H1 (cell line): ENCODE data around the gene ADCY2. TPM values are rescaled to one million over a fixed set of nuclear protein-coding genes. Genes with fewer than 3 reads are reported as not detected.

ENCODE experiments used
- CTCF ChIA-PET: fragments of 300-600 bp; sonication (Branson Sonifier 250); formaldehyde crosslinking; loops from one replicate; lab custom pipeline; 2021; ENCODE audit not compliant: partially characterized antibody; lab: Charles Lee
- POLR2A ChIA-PET: fragments of 300-600 bp; sonication (Branson Sonifier 250); formaldehyde crosslinking; loops from one replicate; lab custom pipeline; 2021; ENCODE audit warnings: inconsistent platforms; ENCODE audit not compliant: partially characterized antibody; lab: Charles Lee
- DNase-seq, 2 experiments: peaks; one replicate each; pipeline versions ENCODE4 v3.0.0 to v3.0.0-alpha.2; 2010 to 2022; ENCODE audit warnings: low spot score in 2 of 2, low read depth in 1 of 2, mixed read lengths in 1 of 2
- FAIRE-seq: peaks from 2 replicates; lab custom pipeline; 2011; peaks lifted over from hg19 to GRCh38; lab: Jason Lieb, UNC
- H2AFZ ChIP-seq: 2 replicates; pipeline ENCODE4 v1.8.1; 2012; ENCODE audit warnings: low read length, inconsistent platforms
- H2AK5ac ChIP-seq: 2 replicates; pipeline ENCODE4 v1.6.1; 2013; ENCODE audit warnings: low read depth, low read length
- H2BK120ac ChIP-seq: replicated peaks from 2 replicates; pipeline ENCODE3; 2013; ENCODE audit warnings: low read depth, low read length, inconsistent platforms
- H2BK12ac ChIP-seq: 2 replicates; pipeline ENCODE4 v1.6.1; 2013; ENCODE audit warnings: low read depth, low read length
- H2BK15ac ChIP-seq: 2 replicates; pipeline ENCODE4 v1.6.1; 2013; ENCODE audit warnings: low read length
- H2BK20ac ChIP-seq: 2 replicates; pipeline ENCODE4 v1.6.1; 2013; ENCODE audit warnings: low read length
- H2BK5ac ChIP-seq: 2 replicates; pipeline ENCODE4 v1.6.1; 2013; ENCODE audit warnings: low read depth, low read length
- H3K14ac ChIP-seq: 2 replicates; pipeline ENCODE4 v1.6.1; 2013; ENCODE audit warnings: inconsistent platforms; ENCODE audit not compliant: insufficient read length
- H3K18ac ChIP-seq: 2 replicates; pipeline ENCODE4 v1.6.1; 2013; ENCODE audit warnings: low read length; ENCODE audit errors: extremely low read depth
- H3K23ac ChIP-seq: 2 replicates; pipeline ENCODE4 v1.6.1; 2013; ENCODE audit warnings: inconsistent platforms; ENCODE audit not compliant: insufficient read length
- H3K23me2 ChIP-seq: 2 replicates; pipeline ENCODE4 v1.6.1; 2013; ENCODE audit warnings: low read depth, low read length
- H3K27ac ChIP-seq: 2 replicates; pipeline ENCODE4 v1.6.1; 2011; ENCODE audit warnings: low read depth, low read length, inconsistent platforms
- H3K27me3 ChIP-seq, 4 experiments: replicated peaks in 1 of 4; 1 replicate in 1 of 4; 2 replicates in 3 of 4; pipeline versions ENCODE4 v1.6.1 to v1.8.1; 2011 to 2013; ENCODE audit warnings: low read length in 3 of 4, mild to moderate bottlenecking in 3 of 4, inconsistent platforms in 2 of 4, mixed read lengths in 2 of 4, moderate library complexity in 1 of 4; ENCODE audit not compliant: control insufficient read depth in 3 of 4, insufficient read depth in 3 of 4; ENCODE audit errors: extremely low read depth in 1 of 4
- H3K36me3 ChIP-seq, 4 experiments: 2 replicates each; pipeline versions ENCODE4 v1.6.1 to v1.8.1; 2011 to 2013; ENCODE audit warnings: mild to moderate bottlenecking in 4 of 4, low read length in 3 of 4, moderate library complexity in 2 of 4, control low read depth in 1 of 4, inconsistent platforms in 1 of 4; ENCODE audit not compliant: insufficient read depth in 4 of 4, control insufficient read depth in 2 of 4
- H3K4ac ChIP-seq: replicated peaks from 2 replicates; pipeline ENCODE3; 2013; ENCODE audit warnings: low read length, low read depth, mixed read lengths, inconsistent platforms; ENCODE audit not compliant: insufficient read length
- H3K4me1 ChIP-seq, 4 experiments: replicated peaks in 1 of 4; 1 replicate in 1 of 4; 2 replicates in 3 of 4; pipeline versions ENCODE4 v1.6.1 to v1.8.1; 2011 to 2013; ENCODE audit warnings: low read length in 3 of 4, inconsistent platforms in 2 of 4, mixed read lengths in 1 of 4; ENCODE audit not compliant: insufficient read depth in 4 of 4, control insufficient read depth in 3 of 4
- H3K4me2 ChIP-seq, 2 experiments: 2 replicates each; pipeline versions ENCODE4 v1.6.1 to v1.8.1; 2011 to 2013; ENCODE audit warnings: low read depth in 2 of 2, low read length in 2 of 2, control low read depth in 1 of 2, inconsistent platforms in 1 of 2, mild to moderate bottlenecking in 1 of 2; ENCODE audit not compliant: insufficient read depth in 1 of 2
- H3K4me3 ChIP-seq, 4 experiments: fragments of 200-600, 300-600 bp in 1 of 4; sonication (generic), shearing (Covaris generic), sonication (Bioruptor Twin) in 1 of 4; 2 replicates each; pipeline versions ENCODE4 v1.5.1 to v1.8.1; 2011 to 2016; ENCODE audit warnings: low read length in 4 of 4, low read depth in 3 of 4, control low read depth in 2 of 4, inconsistent platforms in 2 of 4, mild to moderate bottlenecking in 2 of 4, mixed read lengths in 1 of 4, moderate library complexity in 1 of 4; ENCODE audit not compliant: insufficient read depth in 2 of 4; ENCODE audit errors: extremely low read depth in 1 of 4
- H3K56ac ChIP-seq: replicated peaks from 2 replicates; pipeline ENCODE3; 2013; ENCODE audit warnings: low read depth, mild to moderate bottlenecking, mixed read lengths, low read length, inconsistent platforms; ENCODE audit not compliant: insufficient read length
- H3K79me1 ChIP-seq: 2 replicates; pipeline ENCODE4 v1.6.1; 2013; ENCODE audit warnings: low read depth, low read length, control low read depth
- H3K79me2 ChIP-seq, 2 experiments: 2 replicates each; pipeline versions ENCODE4 v1.6.1 to v1.8.1; 2012 to 2013; ENCODE audit warnings: low read length in 2 of 2, mild to moderate bottlenecking in 2 of 2, inconsistent platforms in 1 of 2; ENCODE audit not compliant: insufficient read depth in 2 of 2, control insufficient read depth in 1 of 2
- H3K9ac ChIP-seq, 4 experiments: replicated peaks in 1 of 4; 1 replicate in 1 of 4; 2 replicates in 3 of 4; pipeline versions ENCODE4 v1.6.1 to v1.8.1; 2011 to 2013; ENCODE audit warnings: low read depth in 3 of 4, low read length in 3 of 4, control low read depth in 2 of 4, mild to moderate bottlenecking in 2 of 4, moderate library complexity in 2 of 4, inconsistent platforms in 1 of 4; ENCODE audit errors: extremely low read depth in 1 of 4
- H3K9me3 ChIP-seq, 2 experiments: 2 replicates each; pipeline versions ENCODE4 v1.6.1 to v1.8.1; 2012 to 2013; ENCODE audit warnings: mild to moderate bottlenecking in 2 of 2, moderate library complexity in 2 of 2, control low read depth in 1 of 2, inconsistent platforms in 1 of 2, low read depth in 1 of 2, low read length in 1 of 2, mixed read lengths in 1 of 2; ENCODE audit not compliant: insufficient read depth in 2 of 2
- H4K20me1 ChIP-seq, 2 experiments: replicated peaks in 1 of 2; 2 replicates each; pipeline versions ENCODE3 to v1.8.1; 2011 to 2013; ENCODE audit warnings: inconsistent platforms in 2 of 2, low read length in 2 of 2, mild to moderate bottlenecking in 1 of 2; ENCODE audit not compliant: insufficient read depth in 2 of 2, control insufficient read depth in 1 of 2
- H4K5ac ChIP-seq: 2 replicates; pipeline ENCODE4 v1.6.1; 2013; ENCODE audit warnings: low read length, low read depth, mixed read lengths, inconsistent platforms; ENCODE audit not compliant: insufficient read length
- H4K8ac ChIP-seq: 2 replicates; pipeline ENCODE4 v1.8.0; 2013; ENCODE audit warnings: mild to moderate bottlenecking, moderate library complexity, low read length, inconsistent platforms; ENCODE audit not compliant: insufficient read depth; ENCODE audit errors: extremely low read depth
- H4K91ac ChIP-seq: replicated peaks from 2 replicates; pipeline ENCODE3; 2013; ENCODE audit warnings: low read length, mixed read lengths, inconsistent platforms; ENCODE audit not compliant: insufficient read length
- EGR1 ChIP-seq: IDR thresholded peaks from 2 replicates; pipeline ENCODE4 v1.6.1; 2011; ENCODE audit warnings: low read depth, low read length, borderline replicate concordance
- GABPA ChIP-seq: IDR thresholded peaks from 2 replicates; pipeline ENCODE4 v1.6.1; 2011; ENCODE audit warnings: mild to moderate bottlenecking, low read length, moderate library complexity, borderline replicate concordance; ENCODE audit not compliant: insufficient read depth
- HDAC2 ChIP-seq, 2 experiments: fragments of 300-600 bp in 1 of 2; sonication (generic) in 1 of 2; IDR thresholded peaks; 2 replicates each; pipeline ENCODE4 v1.6.1; 2011 to 2012; ENCODE audit warnings: low read depth in 2 of 2, low read length in 2 of 2, mild to moderate bottlenecking in 2 of 2, moderate library complexity in 2 of 2, borderline replicate concordance in 1 of 2, inconsistent platforms in 1 of 2
- SRF ChIP-seq: IDR thresholded peaks from 2 replicates; pipeline ENCODE4 v1.6.1; 2011; ENCODE audit warnings: mild to moderate bottlenecking, low read depth, low read length, moderate library complexity
- SUZ12 ChIP-seq: fragments of 200-600 bp; sonication (generic); IDR thresholded peaks from 2 replicates; pipeline ENCODE4 v1.6.1; 2012; ENCODE audit warnings: mild to moderate bottlenecking, inconsistent platforms, low read length, moderate library complexity, mixed read lengths
- WGBS, 2 experiments: shearing (Covaris generic) in 1 of 2; methylation state at CpG; one replicate each; pipeline versions ENCODE4 v1.1.6 to v1.1.7; 2013 to 2015; ENCODE audit warnings: low lambda C conversion rate in 2 of 2, mixed read lengths in 2 of 2, inconsistent platforms in 1 of 2, low coverage in 1 of 2, missing lambda C conversion rate in 1 of 2; ENCODE audit not compliant: insufficient replicate concordance in 2 of 2, insufficient coverage in 1 of 2, insufficient read length in 1 of 2; ENCODE audit errors: extremely low coverage in 1 of 2, missing lambda C conversion rate in 1 of 2; 5-methylcytosine and 5-hydroxymethylcytosine counted together
- polyA plus RNA-seq, 7 experiments: library from polyadenylated mRNA; depleted of rRNA in 3 of 7; stranded (reverse) in 5 of 7; unstranded in 2 of 7; fragments of >200 nt in 5 of 7; fragments of 200-250 nt in 2 of 7; gene quantifications; 1 replicate in 5 of 7; 2 replicates in 1 of 7; 4 replicates in 1 of 7; pipeline versions ENCODE4 v1.2.1 to v1.2.3, GENCODE V29; 2011 to 2013; ENCODE audit warnings: missing spikeins in 2 of 7, mixed read lengths in 2 of 7
- total RNA-seq: library from RNA; stranded (reverse); fragmentation: NEBNext Ultra II Directional; extraction: Animal tissue kit (Norgen Biotek cat#: 25700); gene quantifications from 2 replicates; pipeline ENCODE4 v1.2.1, GENCODE V29; 2021

ADCY2 gene
- total and polyA plus RNA-seq, 2 of the 8 experiments (the other 6 are each of a cell fraction or from before 2014, with no cell fraction given), result 35.8 to 122 TPM

GRCh38 chr5:7680260-7680659 is 284.3 kb downstream of the ADCY2 start:
- TF ChIP-seq SUZ12, result no peak
- TF ChIP-seq SRF, result no peak
- TF ChIP-seq GABPA, result no peak
- no peak for TF ChIP-seq HDAC2 (IDR thresholded peaks at IDR 0.05; ENCODE audit: borderline replicate concordance in 1 of 2, low read depth in 2 of 2, low read length in 2 of 2)
- no peak for TF ChIP-seq EGR1
- CTCF ChIA-PET, result interaction anchor here (1.1 kb wide), 1 partner anchor 82 kb away, joined by 3 read pairs; no protein-coding TSS in a partner anchor
- Histone ChIP-seq H4K8ac (no peak overlapping the region), H4K20me1 (peaks cover 0 to 4% of the 10 kb centered on the region in 2 experiments), H4K5ac (no peak overlapping the region), H3K79me1 (peaks cover 5% of the 10 kb centered on the region; the same call in 1 of the 2 replicates), H3K27me3 (no peaks in the 10 kb centered on the region), H3K9me3 (no peaks in the 10 kb centered on the region), H3K18ac (no peak overlapping the region), H3K36me3 (0 out of 8 replicates have a peak, but pooled peaks cover 0 to 2% (median 0%) of the 10 kb centered on the region in 4 experiments), H3K4me1 (no peaks in the 10 kb centered on the region), H2BK12ac (no peak overlapping the region), H3K56ac (no peak overlapping the region), H3K4me3 (no peak overlapping the region), H2BK15ac (no peak overlapping the region), H3K14ac (no peak overlapping the region), H3K23me2 (no peaks in the 10 kb centered on the region), H4K91ac (no peak overlapping the region), H3K4ac (no peak overlapping the region), H2BK20ac (no peak overlapping the region), H3K9ac (no peak overlapping the region), H2BK5ac (no peak overlapping the region), H3K79me2 (0 out of 4 replicates have a peak, but pooled peaks cover 0 to 6% of the 10 kb centered on the region in 2 experiments), H3K23ac (no peak overlapping the region), H2BK120ac (no peak overlapping the region), H2AK5ac (no peak overlapping the region), H3K27ac (no peak overlapping the region), H3K4me2 (no peak overlapping the region), H2AFZ (no peak overlapping the region)
- DNase-seq (no peak), FAIRE-seq (no peak)
- WGBS, 2 experiments, result 87% methylated on average over 4 of the region's 4 CpGs; no CpG with 5 or more reads in 1 of the 2 experiments
- POLR2A ChIA-PET, result no interaction called here
